Skeletal muscle tissue (tissue), 4 donors: ENCODE measurements around the gene MRPS22. TPM values are rescaled to one million over a fixed set of nuclear protein-coding genes. Genes with fewer than 3 reads are reported as not detected.

Source experiments
- H3K27ac ChIP-seq: one replicate; pipeline ENCODE4 v1.7.0; 2013; ENCODE audit warnings: mild to moderate bottlenecking, low read depth, low read length, inconsistent platforms
- H3K27me3 ChIP-seq, 3 donors: one replicate each; pipeline ENCODE4 v1.7.0; 2013; ENCODE audit warnings: low read length in 3 of 3; ENCODE audit not compliant: control insufficient read depth in 3 of 3, insufficient read depth in 3 of 3
- H3K36me3 ChIP-seq, 3 donors: one replicate each; pipeline ENCODE4 v1.7.0; 2013; ENCODE audit warnings: low read length in 3 of 3; ENCODE audit not compliant: control insufficient read depth in 3 of 3, insufficient read depth in 3 of 3
- H3K4me1 ChIP-seq, 3 donors: one replicate each; pipeline ENCODE4 v1.7.0; 2013; ENCODE audit warnings: low read length in 3 of 3, mild to moderate bottlenecking in 3 of 3; ENCODE audit not compliant: control insufficient read depth in 3 of 3, insufficient read depth in 3 of 3
- H3K4me3 ChIP-seq, 3 donors: one replicate each; pipeline ENCODE4 v1.7.0; 2013; ENCODE audit warnings: low read length in 3 of 3
- H3K9ac ChIP-seq, 3 donors: one replicate each; pipeline ENCODE4 v1.7.0; 2013; ENCODE audit warnings: low read length in 3 of 3, mild to moderate bottlenecking in 3 of 3, moderate library complexity in 2 of 3, low read depth in 1 of 3
- H3K9me3 ChIP-seq, 3 donors: one replicate each; pipeline ENCODE4 v1.7.0; 2013; ENCODE audit warnings: low read length in 3 of 3; ENCODE audit not compliant: control insufficient read depth in 3 of 3
- total RNA-seq: library from RNA; depleted of rRNA; stranded (reverse); fragments of >200 nt; gene quantifications from one replicate; pipeline ENCODE4 v1.2.3, GENCODE V29; 2014
- donor health status: Osteomylitis.

MRPS22 gene
- total RNA-seq = 79.9 TPM

- Histone ChIP-seq H3K27ac (peak within 1 kb of the TSS; percentile 81), H3K36me3 (peaks cover 11 to 32% (median 22%) of the 10 kb centered on the region in 3 donors), H3K9ac (peak within 1 kb of the TSS; percentile 88 to 96 (median 89)), H3K9me3 (no peaks in the 10 kb centered on the region), H3K4me3 (peak within 1 kb of the TSS; percentile 92 to 99 (median 99)), H3K4me1 (peaks cover 16 to 23% (median 19%) of the 10 kb centered on the region in 3 donors), H3K27me3 (peaks cover 0 to 4% (median 0%) of the 10 kb centered on the region in 3 donors)
These were observed at the start of gene MRPS22 for GRCh38 chr3:139343895-139344856. MRPS22 (plus strand) TSS chr3:139344020; CDS start chr3:139344027, 7 bp downstream.

- no peak overlapping the region for H3K4me3 ChIP-seq
- H3K4me1 ChIP-seq = no peaks in the 10 kb centered on the region
- no peaks in the 10 kb centered on the region for H3K9me3 ChIP-seq
- no peak overlapping the region for H3K9ac ChIP-seq
- peaks cover 0 to 12% (median 3%) of the 10 kb centered on the region in 3 donors for H3K27me3 ChIP-seq
- H3K36me3 ChIP-seq = no peaks in the 10 kb centered on the region
- H3K27ac ChIP-seq = no peak overlapping the region
These were observed 48.8 kb upstream of the MRPS22 start for GRCh38 chr3:139295040-139295439.

- no peak overlapping the region for H3K9ac ChIP-seq
- no peaks in the 10 kb centered on the region for H3K36me3 ChIP-seq
- no peak overlapping the region for H3K27ac ChIP-seq
- no peaks in the 10 kb centered on the region for H3K4me1 ChIP-seq
- H3K9me3 ChIP-seq = no peaks in the 10 kb centered on the region
- H3K4me3 ChIP-seq = no peak overlapping the region
- H3K27me3 ChIP-seq = peaks cover 0 to 12% (median 3%) of the 10 kb centered on the region in 3 donors
These were observed 47.6 kb upstream of the MRPS22 start for GRCh38 chr3:139296141-139296718.

GRCh38 chr3:139297588-139298311 is 46.1 kb upstream of the MRPS22 start:
- Histone ChIP-seq H3K36me3 (no peaks in the 10 kb centered on the region), H3K9me3 (no peaks in the 10 kb centered on the region), H3K9ac (no peak overlapping the region), H3K4me3 (no peak overlapping the region), H3K27me3 (peaks cover 0 to 7% (median 3%) of the 10 kb centered on the region in 3 donors), H3K27ac (no peak overlapping the region), H3K4me1 (peaks cover 0 to 7% (median 4%) of the 10 kb centered on the region in 3 donors)

GRCh38 chr3:139299261-139300132 is 44.3 kb upstream of the MRPS22 start:
- H3K9ac ChIP-seq = no peak overlapping the region
- H3K4me1 ChIP-seq = peaks cover 0 to 9% (median 4%) of the 10 kb centered on the region in 3 donors
- no peaks in the 10 kb centered on the region for H3K9me3 ChIP-seq
- H3K27me3 ChIP-seq = peaks cover 0 to 3% (median 0%) of the 10 kb centered on the region in 3 donors
- no peaks in the 10 kb centered on the region for H3K36me3 ChIP-seq
- no peak overlapping the region for H3K4me3 ChIP-seq
- H3K27ac ChIP-seq = no peak overlapping the region

- Histone ChIP-seq H3K27ac (no peak overlapping the region), H3K27me3 (peaks cover 0 to 3% (median 0%) of the 10 kb centered on the region in 3 donors), H3K36me3 (no peaks in the 10 kb centered on the region), H3K9me3 (no peaks in the 10 kb centered on the region), H3K9ac (no peak overlapping the region), H3K4me1 (peaks cover 0 to 9% (median 4%) of the 10 kb centered on the region in 3 donors), H3K4me3 (no peak overlapping the region)
These were observed 43.4 kb upstream of the MRPS22 start for GRCh38 chr3:139300416-139300815.

GRCh38 chr3:139301183-139301582 is 42.6 kb upstream of the MRPS22 start:
- Histone ChIP-seq H3K4me3 (no peak overlapping the region), H3K36me3 (no peaks in the 10 kb centered on the region), H3K9ac (no peak overlapping the region), H3K27me3 (peaks cover 0 to 3% (median 3%) of the 10 kb centered on the region in 3 donors), H3K9me3 (no peaks in the 10 kb centered on the region), H3K27ac (no peak overlapping the region), H3K4me1 (peaks cover 0 to 9% (median 4%) of the 10 kb centered on the region in 3 donors)

GRCh38 chr3:139301654-139302053 is 42.2 kb upstream of the MRPS22 start:
- Histone ChIP-seq H3K9me3 (no peaks in the 10 kb centered on the region), H3K27ac (no peak overlapping the region), H3K36me3 (no peaks in the 10 kb centered on the region), H3K9ac (peak overlapping the region in 1 of 3 donors; percentile 8), H3K4me3 (no peak overlapping the region), H3K27me3 (peaks cover 0 to 3% (median 0%) of the 10 kb centered on the region in 3 donors), H3K4me1 (peaks cover 0 to 9% (median 4%) of the 10 kb centered on the region in 3 donors)
